GM12801 (cell line): Measurements from ENCODE around the gene ESRRA.

Experiments
- TF ChIP-seq, protein P1 (sequence below): IDR thresholded peaks from one replicate; pipeline ENCODE4 v1.5.1; 2011; ENCODE audit warnings: control low read depth; ENCODE audit not compliant: insufficient read length; ENCODE audit errors: extremely low read depth

Gene ESRRA

GRCh38 chr11:64344787-64345186 lies 39.5 kb downstream of the ESRRA start:
- TF ChIP-seq, protein P1, sequence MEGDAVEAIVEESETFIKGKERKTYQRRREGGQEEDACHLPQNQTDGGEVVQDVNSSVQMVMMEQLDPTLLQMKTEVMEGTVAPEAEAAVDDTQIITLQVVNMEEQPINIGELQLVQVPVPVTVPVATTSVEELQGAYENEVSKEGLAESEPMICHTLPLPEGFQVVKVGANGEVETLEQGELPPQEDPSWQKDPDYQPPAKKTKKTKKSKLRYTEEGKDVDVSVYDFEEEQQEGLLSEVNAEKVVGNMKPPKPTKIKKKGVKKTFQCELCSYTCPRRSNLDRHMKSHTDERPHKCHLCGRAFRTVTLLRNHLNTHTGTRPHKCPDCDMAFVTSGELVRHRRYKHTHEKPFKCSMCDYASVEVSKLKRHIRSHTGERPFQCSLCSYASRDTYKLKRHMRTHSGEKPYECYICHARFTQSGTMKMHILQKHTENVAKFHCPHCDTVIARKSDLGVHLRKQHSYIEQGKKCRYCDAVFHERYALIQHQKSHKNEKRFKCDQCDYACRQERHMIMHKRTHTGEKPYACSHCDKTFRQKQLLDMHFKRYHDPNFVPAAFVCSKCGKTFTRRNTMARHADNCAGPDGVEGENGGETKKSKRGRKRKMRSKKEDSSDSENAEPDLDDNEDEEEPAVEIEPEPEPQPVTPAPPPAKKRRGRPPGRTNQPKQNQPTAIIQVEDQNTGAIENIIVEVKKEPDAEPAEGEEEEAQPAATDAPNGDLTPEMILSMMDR = no peak

DNA sequence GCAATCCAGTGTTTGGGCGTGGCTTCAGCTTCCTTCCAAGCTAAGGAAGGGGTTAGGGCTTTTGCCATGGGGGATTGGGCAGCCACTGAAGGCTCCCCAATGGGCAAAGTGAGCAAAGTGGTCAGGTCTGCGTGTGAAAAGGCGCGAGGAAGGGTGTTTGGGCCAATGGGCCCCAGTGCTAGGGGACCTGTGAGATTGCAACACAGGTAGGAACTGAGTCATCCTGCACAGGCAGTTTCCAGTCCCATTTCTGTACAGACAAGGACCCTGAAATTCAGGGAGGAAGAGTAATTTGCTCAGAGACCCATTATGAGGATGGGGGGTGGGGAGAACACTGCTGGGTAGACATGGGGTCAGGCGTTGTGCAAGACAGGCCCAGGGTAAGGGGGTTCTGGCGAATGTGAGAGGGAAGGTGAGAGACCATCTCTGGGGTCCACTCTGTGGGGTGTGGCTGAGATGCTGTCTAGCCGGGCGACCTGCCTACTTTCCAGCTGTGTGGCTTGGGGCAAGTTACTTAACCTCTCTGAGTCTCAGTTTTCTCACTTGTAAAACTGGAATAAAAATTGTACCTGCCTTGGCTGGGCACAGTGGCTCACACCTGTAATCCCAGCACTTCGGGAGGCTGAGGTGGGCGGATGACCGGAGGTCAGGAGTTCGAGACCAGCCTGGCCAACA lies 42.0 kb downstream of the ESRRA start:
- TF ChIP-seq, protein P1 = no peak

GRCh38 chr11:64348383-64349024 lies 43.2 kb downstream of the ESRRA start:
- TF ChIP-seq, protein P1 = no peak

GRCh38 chr11:64349025-64349387 lies 43.7 kb downstream of the ESRRA start:
- TF ChIP-seq, protein P1 = no peak

GRCh38 chr11:64349404-64349803 lies 44.1 kb downstream of the ESRRA start:
- TF ChIP-seq, protein P1 = no peak

DNA sequence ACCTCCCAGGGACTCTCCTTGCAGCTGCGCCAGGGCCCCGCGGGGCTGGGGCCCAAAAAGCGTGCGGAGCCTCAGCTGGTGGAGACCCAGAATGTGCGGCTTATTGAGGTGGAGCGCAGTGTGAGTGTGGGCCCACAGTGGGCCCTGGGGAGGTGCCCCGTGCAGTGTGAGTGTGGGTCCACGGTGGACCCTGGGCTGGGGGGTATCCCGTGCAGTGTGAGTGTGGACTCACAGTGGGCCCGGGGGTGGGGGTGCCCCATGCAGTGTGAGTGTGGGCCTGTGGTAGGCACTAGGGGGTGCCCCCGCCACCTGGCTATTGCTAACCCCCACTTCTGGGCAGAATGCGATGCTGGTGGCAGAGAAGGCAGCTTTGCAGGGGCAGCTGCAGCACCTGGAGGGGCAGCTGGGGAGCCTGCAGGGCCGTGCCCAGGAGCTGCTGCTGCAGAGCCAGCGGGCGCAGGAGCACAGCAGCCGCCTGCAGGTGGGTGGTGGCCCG lies 45.9 kb downstream of the ESRRA start:
- TF ChIP-seq, protein P1 = no peak

- TF ChIP-seq, protein P1 = no peak
These were observed 47.0 kb downstream of the ESRRA start for GRCh38 chr11:64352099-64352994.
